B cell (primary cell): ENCODE measurements around the gene IGLON5. TPM values are rescaled to one million over a fixed set of nuclear protein-coding genes. Genes with fewer than 3 reads are reported as not detected.

Experiments
- ATAC-seq: fragments of 200-7000 bp; cut with Tn5 transposase; one replicate; pipeline ENCODE4 v1.10.0; 2021; ENCODE audit warnings: low read depth, mild to moderate bottlenecking, moderate number of reproducible peaks, moderate library complexity
- CTCF ChIA-PET: fragments of 350-600 bp; sonication (Branson Sonifier 250); formaldehyde crosslinking; loops from one replicate; lab custom pipeline; 2021; ENCODE audit warnings: antibody characterized with exemption, inconsistent platforms; lab: Charles Lee
- POLR2A ChIA-PET: fragments of 350-600 bp; sonication (Branson Sonifier 250); formaldehyde crosslinking; loops from one replicate; lab custom pipeline; 2021; ENCODE audit warnings: antibody characterized with exemption; lab: Charles Lee
- DNase-seq: peaks from one replicate; pipeline ENCODE4 v3.0.0; 2013
- H2AFZ ChIP-seq: 2 replicates; pipeline ENCODE4 v1.6.1; 2012; ENCODE audit warnings: mild to moderate bottlenecking, low read depth, low read length; ENCODE audit not compliant: insufficient read depth, poor library complexity, severe bottlenecking
- H3K27ac ChIP-seq, 2 donors: 1 replicate in 1 of 2; 2 replicates in 1 of 2; pipeline ENCODE4 v1.5.1; 2012 to 2013; ENCODE audit warnings: low read length in 2 of 2, mild to moderate bottlenecking in 2 of 2, moderate library complexity in 1 of 2
- H3K27me3 ChIP-seq, 4 experiments: fragments of 200-600 bp in 1 of 4; sonication (generic) in 1 of 4; replicated peaks in 1 of 4; 1 replicate in 2 of 4; 2 replicates in 2 of 4; pipeline versions ENCODE4 v1.6.1 to v1.7.0; 2013 to 2016; ENCODE audit warnings: low read length in 3 of 4, mild to moderate bottlenecking in 2 of 4, mixed read lengths in 1 of 4, moderate library complexity in 1 of 4; ENCODE audit not compliant: insufficient read depth in 4 of 4, control insufficient read depth in 3 of 4; ENCODE audit errors: control extremely low read depth in 1 of 4
- H3K36me3 ChIP-seq, 2 experiments: replicated peaks in 1 of 2; 1 replicate in 1 of 2; 2 replicates in 1 of 2; pipeline versions ENCODE4 v1.6.1 to v1.7.1; 2013; ENCODE audit warnings: low read length in 1 of 2; ENCODE audit not compliant: insufficient read depth in 2 of 2, control insufficient read depth in 1 of 2; ENCODE audit errors: control extremely low read depth in 1 of 2, extremely low read depth in 1 of 2
- H3K4me1 ChIP-seq, 2 donors: fragments of 200-600 bp in 1 of 2; sonication (generic) in 1 of 2; 1 replicate in 1 of 2; 2 replicates in 1 of 2; pipeline versions ENCODE4 v1.5.1 to v1.6.1; 2013 to 2017; ENCODE audit warnings: low read length in 2 of 2; ENCODE audit not compliant: control insufficient read depth in 2 of 2, insufficient read depth in 2 of 2
- H3K4me2 ChIP-seq: replicated peaks from 2 replicates; pipeline ENCODE3; 2012; ENCODE audit warnings: mild to moderate bottlenecking, low read depth, low read length; ENCODE audit not compliant: poor library complexity, severe bottlenecking
- H3K4me3 ChIP-seq, 5 experiments: fragments of 200-600 bp in 1 of 5; sonication (generic) in 1 of 5; 1 replicate in 3 of 5; 2 replicates in 2 of 5; pipeline versions ENCODE4 v1.5.1 to v1.7.0; 2011 to 2016; ENCODE audit warnings: low read length in 4 of 5, mild to moderate bottlenecking in 4 of 5, low read depth in 2 of 5, control low read depth in 1 of 5, moderate library complexity in 1 of 5; ENCODE audit not compliant: insufficient read depth in 1 of 5; ENCODE audit errors: control extremely low read depth in 1 of 5, extremely low read depth in 1 of 5
- H3K79me2 ChIP-seq: fragments of 200-600 bp; sonication (generic); one replicate; pipeline ENCODE4 v1.6.0; 2016; ENCODE audit warnings: low read length; ENCODE audit not compliant: control insufficient read depth, insufficient read depth
- H3K9ac ChIP-seq: fragments of 200-600 bp; sonication (generic); 2 replicates; pipeline ENCODE4 v1.6.1; 2017; ENCODE audit warnings: mild to moderate bottlenecking, low read length, moderate library complexity
- H3K9me3 ChIP-seq, 3 donors: one replicate each; pipeline versions ENCODE4 v1.6.1 to v1.7.1; 2013; ENCODE audit warnings: low read length in 2 of 3; ENCODE audit not compliant: control insufficient read depth in 2 of 3, insufficient read depth in 1 of 3; ENCODE audit errors: control extremely low read depth in 1 of 3
- H4K20me1 ChIP-seq: 2 replicates; pipeline ENCODE4 v1.6.0; 2012; ENCODE audit warnings: mild to moderate bottlenecking, low read length; ENCODE audit not compliant: insufficient read depth, control insufficient read depth, poor library complexity, severe bottlenecking
- H3K27ac Mint-ChIP-seq: one replicate; pipeline ENCODE4 v1.8.0; 2021; ENCODE audit warnings: mixed read lengths
- H3K27me3 Mint-ChIP-seq: one replicate; pipeline ENCODE4 v1.8.0; 2021; ENCODE audit warnings: mixed read lengths
- H3K4me1 Mint-ChIP-seq: one replicate; pipeline ENCODE4 v1.8.0; 2021; ENCODE audit warnings: mixed read lengths
- H3K4me3 Mint-ChIP-seq: one replicate; pipeline ENCODE4 v1.8.0; 2021; ENCODE audit warnings: mixed read lengths
- H3K9me3 Mint-ChIP-seq: one replicate; pipeline ENCODE4 v1.8.0; 2022; ENCODE audit warnings: mixed read lengths; ENCODE audit not compliant: insufficient read depth
- EZH2 ChIP-seq: IDR thresholded peaks from 2 replicates; pipeline ENCODE4 v1.6.1; 2012; ENCODE audit warnings: borderline replicate concordance, low read depth, mild to moderate bottlenecking, moderate library complexity, low read length; ENCODE audit not compliant: insufficient read depth, poor library complexity, severe bottlenecking
- WGBS: methylation state at CpG from one replicate; pipeline ENCODE4 v1.1.5; 2013; ENCODE audit warnings: missing lambda C conversion rate; ENCODE audit not compliant: insufficient coverage; 5-methylcytosine and 5-hydroxymethylcytosine counted together
- intact Hi-C: fragments of 100-400 bp; cut with micrococcal nuclease; formaldehyde crosslinking; loops from one replicate; pipeline ENCODE4 v1.10.0; 2022
- polyA plus RNA-seq: library from polyadenylated mRNA; depleted of rRNA; stranded (reverse); fragments of >200 nt; gene quantifications from 2 replicates; pipeline ENCODE4 v1.2.3, GENCODE V29; 2012
- total RNA-seq, 2 donors: library from RNA; stranded (reverse); fragments of 120-200 nt in 1 of 2; gene quantifications; 1 replicate in 1 of 2; 2 replicates in 1 of 2; pipeline versions ENCODE4 v1.2.3 to v1.2.4, GENCODE V29; 2013 to 2022
- TF ChIP-seq, protein P1 (sequence below): fragments of 200-600 bp; IDR thresholded peaks from one replicate; pipeline ENCODE4 v1.8.0; 2022; ENCODE audit warnings: antibody characterized with exemption, mild to moderate bottlenecking

IGLON5 gene
- total and polyA plus RNA-seq, 2 donors (not counting 1 experiment from before 2014, with no cell fraction given) = not detected

DNA sequence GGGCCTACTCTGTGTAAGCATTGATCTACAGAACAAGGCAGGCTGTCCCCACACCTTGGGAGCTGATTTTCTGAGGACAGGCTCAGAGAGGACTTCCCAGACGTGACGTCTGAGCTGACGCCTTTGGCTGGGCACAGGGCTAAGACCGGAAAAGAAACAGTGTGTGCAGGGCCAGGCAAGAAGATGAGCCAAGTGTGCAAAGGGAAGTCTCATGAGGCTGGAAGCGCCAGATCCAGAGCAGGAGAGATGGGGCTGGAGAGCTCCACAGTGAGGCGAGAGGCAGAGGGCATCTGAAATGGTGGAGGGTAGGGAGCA lies 12.7 kb downstream of the IGLON5 start:
- ATAC-seq (no peak), DNase-seq (no peak)
- Mint-ChIP-seq H3K27me3 (peaks cover 61% of the 10 kb centered on the region), H3K9me3 (no peaks in the 10 kb centered on the region), H3K4me3 (no peak overlapping the region), H3K4me1 (peaks cover 11% of the 10 kb centered on the region), H3K27ac (no peak overlapping the region)
- H3K79me2 ChIP-seq = no peaks in the 10 kb centered on the region
- no peak overlapping the region for H3K4me2 ChIP-seq
- intact Hi-C loops = no loop called here
- no peaks in the 10 kb centered on the region for H3K36me3 ChIP-seq
- no peak overlapping the region for H3K4me3 ChIP-seq
- H3K9ac ChIP-seq = no peak overlapping the region
- H3K27me3 ChIP-seq = peaks cover 0 to 41% (median 25%) of the 10 kb centered on the region in 4 experiments
- 82% methylated on average over 6 of the region's 6 CpGs for WGBS
- H3K4me1 ChIP-seq = peaks cover 12 to 20% of the 10 kb centered on the region in 2 donors
- no peak overlapping the region for H3K27ac ChIP-seq
- no peak overlapping the region for H2AFZ ChIP-seq
- H4K20me1 ChIP-seq = no peaks in the 10 kb centered on the region
- no peak for TF ChIP-seq EZH2
- TF ChIP-seq, protein P1, sequence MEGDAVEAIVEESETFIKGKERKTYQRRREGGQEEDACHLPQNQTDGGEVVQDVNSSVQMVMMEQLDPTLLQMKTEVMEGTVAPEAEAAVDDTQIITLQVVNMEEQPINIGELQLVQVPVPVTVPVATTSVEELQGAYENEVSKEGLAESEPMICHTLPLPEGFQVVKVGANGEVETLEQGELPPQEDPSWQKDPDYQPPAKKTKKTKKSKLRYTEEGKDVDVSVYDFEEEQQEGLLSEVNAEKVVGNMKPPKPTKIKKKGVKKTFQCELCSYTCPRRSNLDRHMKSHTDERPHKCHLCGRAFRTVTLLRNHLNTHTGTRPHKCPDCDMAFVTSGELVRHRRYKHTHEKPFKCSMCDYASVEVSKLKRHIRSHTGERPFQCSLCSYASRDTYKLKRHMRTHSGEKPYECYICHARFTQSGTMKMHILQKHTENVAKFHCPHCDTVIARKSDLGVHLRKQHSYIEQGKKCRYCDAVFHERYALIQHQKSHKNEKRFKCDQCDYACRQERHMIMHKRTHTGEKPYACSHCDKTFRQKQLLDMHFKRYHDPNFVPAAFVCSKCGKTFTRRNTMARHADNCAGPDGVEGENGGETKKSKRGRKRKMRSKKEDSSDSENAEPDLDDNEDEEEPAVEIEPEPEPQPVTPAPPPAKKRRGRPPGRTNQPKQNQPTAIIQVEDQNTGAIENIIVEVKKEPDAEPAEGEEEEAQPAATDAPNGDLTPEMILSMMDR = no peak
- peaks cover 0 to 20% (median 0%) of the 10 kb centered on the region in 3 donors for H3K9me3 ChIP-seq
- ChIA-PET CTCF (no interaction called here), POLR2A (no interaction called here)

DNA sequence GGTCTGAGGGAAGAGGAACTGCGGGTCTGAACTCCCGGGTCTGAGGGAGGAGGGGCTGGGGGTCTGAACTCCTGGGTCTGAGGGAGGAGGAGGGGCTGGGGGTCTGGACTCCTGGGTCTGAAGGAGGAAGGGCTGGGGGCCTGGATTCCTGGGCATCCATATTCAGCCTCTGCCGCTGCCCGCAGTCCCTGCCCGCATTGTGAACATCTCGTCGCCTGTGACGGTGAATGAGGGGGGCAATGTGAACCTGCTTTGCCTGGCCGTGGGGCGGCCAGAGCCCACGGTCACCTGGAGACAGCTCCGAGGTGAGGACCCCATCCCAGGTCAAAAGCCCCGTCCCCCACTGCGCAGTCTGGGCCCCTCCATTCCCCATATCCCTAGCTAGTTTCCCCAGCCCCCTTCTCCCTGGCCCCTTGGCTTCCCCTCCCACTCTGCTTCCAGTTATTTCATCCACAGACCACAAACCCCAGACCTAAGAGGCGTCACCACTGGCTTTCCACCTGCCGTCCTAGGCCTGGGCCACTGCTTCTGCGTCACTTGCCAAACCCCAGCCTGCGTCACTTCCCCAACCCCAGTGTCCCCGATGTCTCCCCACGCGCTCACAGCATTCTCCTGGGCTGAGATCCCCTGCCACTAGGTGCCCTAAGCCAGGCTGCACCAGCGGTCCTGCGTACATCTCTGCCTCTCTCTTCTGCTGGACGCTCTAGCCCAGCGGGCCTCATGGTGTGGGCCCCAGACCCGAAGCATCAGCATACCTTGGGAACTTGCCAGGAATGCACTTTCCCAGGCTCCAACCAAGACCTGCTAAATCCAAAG lies 13.9 kb downstream of the IGLON5 start:
- POLR2A ChIA-PET = no interaction called here
- H3K9ac ChIP-seq = no peak overlapping the region
- H2AFZ ChIP-seq = no peak overlapping the region
- no peaks in the 10 kb centered on the region for H3K36me3 ChIP-seq
- no peak overlapping the region for H3K4me3 Mint-ChIP-seq
- no peak overlapping the region for H3K4me2 ChIP-seq
- WGBS = 73% methylated on average over 26 of the region's 26 CpGs
- H4K20me1 ChIP-seq = no peaks in the 10 kb centered on the region
- no peak overlapping the region for H3K4me3 ChIP-seq
- DNase-seq = no peak
- peaks cover 11% of the 10 kb centered on the region for H3K4me1 Mint-ChIP-seq
- TF ChIP-seq, protein P1 = no peak
- TF ChIP-seq EZH2 = no peak
- peaks cover 12 to 20% of the 10 kb centered on the region in 2 donors for H3K4me1 ChIP-seq
- peaks cover 0 to 51% (median 27%) of the 10 kb centered on the region in 4 experiments for H3K27me3 ChIP-seq
- no peaks in the 10 kb centered on the region for H3K9me3 Mint-ChIP-seq
- H3K9me3 ChIP-seq = peaks cover 0 to 23% (median 0%) of the 10 kb centered on the region in 3 donors
- H3K27me3 Mint-ChIP-seq = peaks cover 67% of the 10 kb centered on the region
- no peaks in the 10 kb centered on the region for H3K79me2 ChIP-seq
- H3K27ac ChIP-seq = no peak overlapping the region
- no peak for ATAC-seq
- H3K27ac Mint-ChIP-seq = no peak overlapping the region
- CTCF ChIA-PET = no interaction called here
- intact Hi-C loops = no loop called here
